ENCODE results near the gene CCDC18. TPM values are rescaled to one million over a fixed set of nuclear protein-coding genes. Genes with fewer than 3 reads are reported as not detected.
"Not testable (repeated sequence)": the region's sequence is repeated elsewhere in the genome, so short reads cannot be mapped to it uniquely, and the experiment has no call there.

The CCDC18 gene
- total RNA-seq, 1 donor from 2014 or later = 16.2 TPM

DNA sequence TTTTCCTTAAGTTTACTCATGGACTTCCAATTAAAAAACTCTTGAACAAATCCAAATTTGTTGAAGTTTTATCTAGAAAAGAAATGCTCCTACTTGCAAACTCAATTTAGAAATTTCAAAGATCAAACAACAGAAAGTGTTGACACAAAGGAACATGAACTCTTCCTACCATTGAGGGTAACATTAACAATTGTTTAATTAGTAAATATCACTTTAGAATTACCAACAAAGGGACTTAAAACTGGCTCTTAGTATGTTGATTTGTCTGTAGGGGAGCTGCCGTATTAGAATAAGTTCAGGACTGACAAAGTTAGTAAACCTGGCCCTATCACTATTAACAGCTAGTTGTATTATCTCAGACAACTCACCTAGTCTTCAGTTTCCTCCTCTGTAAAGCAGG is 57.9 kb downstream of the CCDC18 start:
- no peak for DNase-seq (ENCODE audit: low read depth)
- TF ChIP-seq, protein P1, sequence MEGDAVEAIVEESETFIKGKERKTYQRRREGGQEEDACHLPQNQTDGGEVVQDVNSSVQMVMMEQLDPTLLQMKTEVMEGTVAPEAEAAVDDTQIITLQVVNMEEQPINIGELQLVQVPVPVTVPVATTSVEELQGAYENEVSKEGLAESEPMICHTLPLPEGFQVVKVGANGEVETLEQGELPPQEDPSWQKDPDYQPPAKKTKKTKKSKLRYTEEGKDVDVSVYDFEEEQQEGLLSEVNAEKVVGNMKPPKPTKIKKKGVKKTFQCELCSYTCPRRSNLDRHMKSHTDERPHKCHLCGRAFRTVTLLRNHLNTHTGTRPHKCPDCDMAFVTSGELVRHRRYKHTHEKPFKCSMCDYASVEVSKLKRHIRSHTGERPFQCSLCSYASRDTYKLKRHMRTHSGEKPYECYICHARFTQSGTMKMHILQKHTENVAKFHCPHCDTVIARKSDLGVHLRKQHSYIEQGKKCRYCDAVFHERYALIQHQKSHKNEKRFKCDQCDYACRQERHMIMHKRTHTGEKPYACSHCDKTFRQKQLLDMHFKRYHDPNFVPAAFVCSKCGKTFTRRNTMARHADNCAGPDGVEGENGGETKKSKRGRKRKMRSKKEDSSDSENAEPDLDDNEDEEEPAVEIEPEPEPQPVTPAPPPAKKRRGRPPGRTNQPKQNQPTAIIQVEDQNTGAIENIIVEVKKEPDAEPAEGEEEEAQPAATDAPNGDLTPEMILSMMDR (conservative IDR thresholded peaks at IDR 0.05; ENCODE audit: low read depth, low read length) = no peak
- no peak overlapping the region for H3K4me3 ChIP-seq (ENCODE audit: low read depth, low read length)

DNA sequence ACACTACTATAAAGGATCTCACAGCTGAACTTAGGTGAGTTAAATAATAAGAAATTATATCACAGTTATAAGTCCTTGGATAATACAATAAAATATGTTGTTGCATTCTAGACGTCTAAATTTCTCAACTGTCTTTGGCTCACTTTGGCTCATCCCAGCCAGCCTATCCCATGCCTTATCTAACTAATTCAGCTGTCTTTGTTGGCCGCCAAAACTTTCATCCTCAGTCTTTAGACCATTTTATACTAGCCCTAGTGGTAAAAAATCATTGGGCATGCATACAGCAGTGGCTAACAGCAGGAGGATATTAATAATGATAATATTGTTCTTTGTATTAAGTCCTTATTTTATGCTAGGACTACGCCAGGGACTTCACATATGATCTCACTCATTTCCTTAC is 59.3 kb downstream of the CCDC18 start:
- no peak overlapping the region for H3K4me3 ChIP-seq (ENCODE audit: low read depth, low read length)
- DNase-seq (ENCODE audit: low read depth) = no peak
- TF ChIP-seq, protein P1 (conservative IDR thresholded peaks at IDR 0.05; ENCODE audit: low read depth, low read length) = no peak

DNA sequence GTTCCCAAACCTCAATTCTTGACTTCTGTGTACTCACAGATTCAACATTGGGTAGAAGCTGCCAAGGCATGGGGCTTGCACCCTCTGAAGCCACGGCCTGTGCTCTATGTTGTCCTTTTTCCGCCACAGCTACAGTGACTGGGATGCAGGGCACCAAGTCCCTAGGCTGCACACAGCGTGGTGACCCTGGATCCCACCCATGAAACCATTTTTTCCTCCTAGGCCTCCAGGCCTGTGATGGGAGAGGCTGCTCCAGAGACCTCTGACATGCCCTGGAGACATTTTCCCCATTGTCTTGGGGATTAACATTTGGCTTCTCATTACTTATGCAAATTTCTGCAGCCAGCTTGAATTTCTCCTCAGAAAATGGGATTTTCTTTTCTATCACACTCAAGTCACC is 62.7 kb downstream of the CCDC18 start:
- not testable (repeated sequence) for H3K4me3 ChIP-seq (ENCODE audit: low read depth, low read length); DNase-seq (ENCODE audit: low read depth)

DNA sequence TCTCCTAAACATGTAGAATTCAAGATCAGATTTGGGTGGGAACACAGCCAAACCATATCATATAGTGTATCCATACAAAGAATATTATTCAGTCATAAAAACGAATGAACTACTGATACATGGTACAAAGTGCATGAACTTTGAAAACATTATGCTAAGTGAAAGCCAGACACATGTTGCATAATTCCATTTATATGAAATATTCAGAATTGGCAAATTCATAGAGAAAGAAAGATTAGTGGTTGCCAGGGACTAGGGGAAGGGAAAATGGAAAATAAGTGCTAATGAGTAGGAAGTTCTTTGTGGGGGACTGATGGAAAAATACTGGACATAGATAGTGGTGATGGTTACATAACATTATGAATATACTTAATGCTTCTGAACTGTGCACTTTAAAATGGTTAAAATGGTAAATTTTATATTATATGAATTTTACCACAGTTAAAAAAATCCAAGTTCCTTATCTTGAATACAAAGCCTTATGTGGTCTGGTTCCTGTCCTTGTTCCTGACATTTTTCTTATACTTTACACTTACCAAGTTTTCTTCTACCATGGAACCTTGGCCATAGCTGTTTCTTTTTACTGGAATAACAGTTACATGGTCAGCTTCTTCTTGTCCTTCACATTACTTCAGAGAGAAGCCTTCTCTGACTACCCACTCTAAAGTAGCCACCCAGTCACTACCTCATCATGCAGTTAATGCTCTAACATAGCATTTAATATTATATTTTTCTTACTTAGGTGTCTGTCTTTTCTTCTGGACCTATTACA is 64.0 kb downstream of the CCDC18 start:
- H3K4me3 ChIP-seq (ENCODE audit: low read depth, low read length) = no peak overlapping the region
- TF ChIP-seq, protein P1 (conservative IDR thresholded peaks at IDR 0.05; ENCODE audit: low read depth, low read length) = no peak
- no peak for DNase-seq (ENCODE audit: low read depth)

DNA sequence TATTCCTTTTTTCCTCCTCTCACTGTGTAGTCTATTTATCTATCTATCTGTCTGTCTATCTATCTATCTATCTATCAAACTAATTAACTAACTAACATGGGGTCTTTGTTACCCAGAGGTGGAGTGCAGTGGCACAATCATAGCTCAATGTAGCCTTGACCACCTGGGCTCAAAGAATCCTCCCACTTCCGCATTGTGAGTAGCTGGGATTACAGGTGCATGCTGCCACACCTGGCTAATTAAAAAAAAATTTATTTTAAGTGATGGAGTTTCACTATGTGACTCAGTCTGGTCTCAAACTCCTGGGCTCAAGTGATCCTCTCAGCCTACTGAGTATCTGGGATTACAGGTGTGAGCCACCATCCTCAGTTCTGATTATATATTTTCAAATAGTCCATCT is 71.4 kb downstream of the CCDC18 start:
- DNase-seq (ENCODE audit: low read depth) = no peak
- TF ChIP-seq, protein P1 (conservative IDR thresholded peaks at IDR 0.05; ENCODE audit: low read depth, low read length) = no peak
- H3K4me3 ChIP-seq (ENCODE audit: low read depth, low read length) = no peak overlapping the region

DNA sequence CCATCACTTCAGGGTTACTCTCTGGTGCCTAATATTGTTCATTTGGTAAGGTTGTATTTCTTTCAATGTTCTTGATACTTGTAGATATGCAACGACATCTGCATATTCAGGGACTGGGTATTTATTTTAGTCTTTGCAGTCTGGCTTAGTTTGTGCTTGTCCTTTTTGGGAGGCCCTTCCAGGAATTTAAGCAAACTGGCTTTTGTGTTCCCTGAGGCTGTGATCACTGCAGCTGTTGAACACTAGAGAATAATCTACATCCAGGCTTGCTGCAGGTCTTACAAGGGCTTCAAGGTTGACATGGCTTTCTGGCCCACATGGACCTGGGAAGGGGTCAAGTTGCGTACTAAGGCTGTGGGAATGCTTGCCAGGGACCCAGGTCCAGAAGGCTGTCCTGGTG is 72.1 kb downstream of the CCDC18 start:
- DNase-seq (ENCODE audit: low read depth) = no peak
- H3K4me3 ChIP-seq (ENCODE audit: low read depth, low read length) = no peak overlapping the region
- TF ChIP-seq, protein P1 (conservative IDR thresholded peaks at IDR 0.05; ENCODE audit: low read depth, low read length) = no peak

DNA sequence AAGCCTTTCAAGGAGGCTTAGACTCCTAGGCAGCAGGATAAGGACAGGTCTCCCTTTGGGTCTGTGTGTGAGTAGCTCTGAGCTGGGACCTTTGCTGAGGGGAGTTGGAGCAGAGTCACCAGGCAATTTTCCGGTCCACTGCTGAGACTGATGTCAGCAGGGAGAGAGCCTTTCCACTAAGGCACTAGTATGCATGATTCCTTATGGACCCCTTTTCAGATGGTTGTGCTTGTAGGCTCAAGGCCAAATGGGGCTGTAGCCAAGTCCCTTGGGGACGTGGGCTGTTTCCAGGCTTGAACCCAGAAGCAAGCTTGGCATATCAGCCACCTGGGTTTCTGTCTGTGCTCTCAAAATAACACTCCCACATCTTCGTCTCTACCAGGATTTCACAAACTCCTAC is 73.0 kb downstream of the CCDC18 start:
- DNase-seq (ENCODE audit: low read depth) = no peak
- H3K4me3 ChIP-seq (ENCODE audit: low read depth, low read length) = no peak overlapping the region
- TF ChIP-seq, protein P1 (conservative IDR thresholded peaks at IDR 0.05; ENCODE audit: low read depth, low read length) = no peak
